GM21576 (cell line): ENCODE measurements around the gene PRMT6.
"Not testable (repeated sequence)": the region's sequence is repeated elsewhere in the genome, so short reads cannot be mapped to it uniquely, and the experiment has no call there.

Experiments
- ATAC-seq: cut with Tn5 transposase; IDR thresholded peaks from one replicate; pipeline ENCODE4 v1.9.1; 2021; ENCODE audit warnings: mild to moderate bottlenecking, moderate library complexity; ENCODE audit not compliant: unreplicated experiment

The PRMT6 gene

DNA sequence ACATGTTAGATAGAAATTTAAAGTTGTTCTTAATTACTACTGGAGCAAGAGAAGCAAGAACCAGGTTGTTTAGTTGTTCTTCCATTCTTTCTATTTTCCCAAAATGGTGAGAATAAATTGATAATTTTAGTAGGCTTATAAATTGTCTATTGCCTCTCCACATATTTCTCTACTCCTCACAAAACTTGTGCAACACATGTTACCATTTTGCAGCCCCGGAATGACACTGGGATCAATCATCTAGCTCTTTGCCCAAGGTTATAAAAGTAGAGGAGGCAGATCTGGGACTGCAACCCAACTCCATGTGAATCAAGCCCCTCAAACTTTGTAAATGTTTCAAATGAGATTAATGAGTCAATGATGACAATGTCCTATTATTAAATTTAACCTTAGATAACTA is 34.9 kb downstream of the PRMT6 start:
- ATAC-seq, result no peak

DNA sequence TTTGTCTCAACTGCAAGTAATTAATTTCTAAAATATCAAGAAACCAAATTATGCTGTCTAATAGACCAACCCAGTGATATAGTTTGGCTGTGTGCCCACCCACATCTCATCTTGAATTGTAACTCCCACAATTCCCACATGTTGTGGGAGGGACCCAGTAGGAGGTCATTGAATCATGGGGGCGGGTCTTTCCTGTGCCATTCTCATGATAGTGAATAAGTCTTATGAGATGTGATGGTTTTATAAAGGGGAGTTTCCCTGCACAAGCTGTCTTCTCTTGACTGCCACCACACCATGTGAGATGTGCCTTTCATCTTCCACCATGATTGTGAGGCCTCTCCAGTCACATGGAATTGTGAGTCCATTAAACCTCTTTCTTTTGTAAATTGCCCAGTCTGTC is 36.9 kb downstream of the PRMT6 start:
- not testable (repeated sequence) for ATAC-seq

DNA sequence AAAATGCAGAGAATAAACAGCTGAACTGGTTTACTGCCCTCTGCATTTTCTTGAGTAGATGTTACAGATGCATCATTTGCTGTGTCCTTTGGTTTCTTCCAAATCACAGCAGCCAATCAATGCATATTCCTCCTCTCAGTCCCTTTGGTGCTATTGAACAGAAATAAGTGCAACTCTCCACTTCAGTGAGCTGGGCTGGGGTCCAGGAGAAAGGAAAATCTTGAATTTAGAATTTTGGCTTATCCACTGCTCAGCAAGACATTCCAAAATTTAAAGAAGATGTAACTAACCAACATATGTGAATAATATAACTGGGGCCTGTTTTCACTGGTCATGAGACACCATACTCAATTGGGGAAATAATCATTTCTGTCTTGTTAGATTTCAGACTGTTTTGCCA is 39.2 kb downstream of the PRMT6 start:
- ATAC-seq, result no peak

DNA sequence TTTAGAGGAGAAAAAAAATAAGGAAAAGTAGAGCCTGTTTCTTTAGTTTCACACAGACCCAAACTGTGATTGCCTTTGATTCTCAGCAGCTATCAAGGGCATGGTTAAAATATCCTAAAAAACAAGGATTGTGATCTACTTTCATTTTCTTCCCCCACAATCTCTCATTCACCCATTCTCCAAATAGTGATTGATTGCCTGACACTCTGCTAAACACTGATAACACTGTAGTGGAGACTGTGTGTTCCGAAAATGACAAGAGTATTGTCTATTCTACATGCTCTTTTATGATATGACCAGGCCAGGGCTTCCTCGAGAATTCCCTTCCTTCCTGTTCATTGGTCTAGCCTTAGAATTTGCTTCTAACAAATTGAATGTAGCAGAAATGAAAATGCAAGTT is 40.2 kb downstream of the PRMT6 start:
- ATAC-seq, result no peak

DNA sequence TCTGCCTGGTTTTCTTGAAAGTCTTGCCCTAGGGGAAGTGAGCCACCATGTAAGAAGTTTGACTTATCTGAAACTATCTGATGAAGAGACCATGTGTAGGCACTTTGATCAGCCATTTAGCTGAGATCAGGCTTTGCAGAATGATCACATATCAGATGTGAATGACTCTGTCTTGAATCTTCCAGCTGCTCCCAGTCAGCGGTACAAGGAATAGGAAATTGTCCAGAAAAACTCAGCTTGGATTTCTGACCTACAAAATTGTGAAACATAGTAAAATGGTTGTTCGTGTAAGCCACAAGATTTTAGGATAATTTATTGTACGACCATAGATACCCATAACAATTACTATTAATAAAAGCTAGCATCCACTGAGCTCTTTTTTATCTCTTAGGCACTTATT is 42.5 kb downstream of the PRMT6 start:
- no peak for ATAC-seq

DNA sequence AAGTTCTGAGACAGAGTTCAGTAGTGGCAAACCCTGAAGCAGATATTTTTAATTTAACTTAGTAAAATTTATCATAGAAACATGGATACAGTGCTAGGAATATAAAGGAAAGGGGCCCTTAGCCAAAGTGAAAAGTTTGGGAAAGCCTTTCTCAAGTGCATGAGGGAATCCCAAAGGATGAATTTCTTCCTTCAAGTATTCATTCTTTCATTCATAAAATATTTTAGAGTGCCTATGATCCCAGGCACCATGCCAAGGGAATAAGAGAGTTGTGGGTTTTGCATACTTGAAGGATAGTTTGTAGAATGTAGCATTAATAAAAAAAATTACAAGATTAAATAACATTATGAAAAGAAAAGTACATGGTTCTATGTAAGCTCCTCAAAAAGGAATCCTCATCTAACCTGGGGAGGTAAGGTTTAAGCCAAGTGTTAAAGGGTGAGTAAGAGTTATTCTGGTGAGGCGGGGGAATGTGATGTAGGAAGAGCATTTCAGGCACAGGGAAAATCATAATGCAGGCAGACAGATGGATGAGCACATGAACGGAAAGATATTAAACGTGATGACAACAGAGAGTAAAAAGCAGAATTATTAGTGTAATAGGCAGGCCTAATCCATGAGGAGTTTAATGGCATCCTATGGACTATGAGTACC is 44.0 kb downstream of the PRMT6 start:
- ATAC-seq, result no peak

DNA sequence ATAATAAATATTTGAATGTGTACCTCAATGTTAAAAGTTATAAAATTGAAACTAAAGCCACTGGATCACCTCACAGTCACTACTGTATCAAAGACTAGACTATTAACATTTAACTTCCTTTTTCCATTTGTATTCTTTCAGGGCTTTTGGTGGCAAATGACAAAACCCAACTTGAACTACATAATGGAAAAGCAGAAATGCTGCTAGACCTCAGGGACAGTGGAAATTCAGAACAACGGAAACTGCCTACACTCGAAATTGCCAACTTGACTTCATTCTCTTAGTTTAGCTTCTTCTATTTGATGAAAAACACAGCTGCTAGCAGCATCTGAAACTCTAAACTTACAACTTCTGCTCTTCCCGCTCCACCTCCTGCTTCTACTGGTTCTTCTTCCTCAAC is 49.4 kb downstream of the PRMT6 start:
- no peak for ATAC-seq
